ENCODE measurements around the gene DENND1C.

DENND1C gene

GRCh38 chr19:6478815-6479214 is 2.8 kb downstream of the DENND1C start:
- no peak for DNase-seq (ENCODE audit: low spot score)

- no peak for DNase-seq (ENCODE audit: low spot score)
Measured at GRCh38 chr19:6476896-6477431, 4.6 kb downstream of the DENND1C start.

GRCh38 chr19:6476155-6476895 is 5.3 kb downstream of the DENND1C start:
- peak; percentile 88 for DNase-seq (ENCODE audit: low spot score)

- DNase-seq (ENCODE audit: low spot score): no peak
Measured at GRCh38 chr19:6475321-6476108, 6.1 kb downstream of the DENND1C start.

- no peak for DNase-seq (ENCODE audit: low spot score)
Measured at GRCh38 chr19:6473647-6474046, 7.9 kb downstream of the DENND1C start.

GRCh38 chr19:6472713-6473112 is 8.9 kb downstream of the DENND1C start:
- DNase-seq (ENCODE audit: low spot score): no peak

GRCh38 chr19:6471076-6471475 is 10.5 kb downstream of the DENND1C start:
- DNase-seq (ENCODE audit: low spot score): no peak

GRCh38 chr19:6470173-6470572 is 11.4 kb downstream of the DENND1C start:
- DNase-seq (ENCODE audit: low spot score): no peak

- no peak for DNase-seq (ENCODE audit: low spot score)
Measured at GRCh38 chr19:6467384-6467783, 14.2 kb downstream of the DENND1C start.

GRCh38 chr19:6466526-6467248 is 14.9 kb downstream of the DENND1C start:
- no peak for DNase-seq (ENCODE audit: low spot score)

- no peak for DNase-seq (ENCODE audit: low spot score)
Measured at GRCh38 chr19:6465663-6466062, 15.9 kb downstream of the DENND1C start.

- DNase-seq (ENCODE audit: low spot score): peak; percentile 12
Measured at GRCh38 chr19:6465006-6465405, 16.6 kb downstream of the DENND1C start.

- no peak for DNase-seq (ENCODE audit: low spot score)
Measured at GRCh38 chr19:6464070-6464873, 17.3 kb downstream of the DENND1C start, which contains the start of gene CRB3. TSS of gene CRB3 (plus strand) at chr19:6464271. CDS start at chr19:6464702, 431 bp downstream.

- DNase-seq (ENCODE audit: low spot score): peak; percentile 98
Measured at GRCh38 chr19:6460099-6460884, 21.3 kb downstream of the DENND1C start.

- DNase-seq (ENCODE audit: low spot score): peak; percentile 91
Measured at GRCh38 chr19:6459262-6460098, 22.1 kb downstream of the DENND1C start, which contains the start of gene SLC25A23. TSS of gene SLC25A23 (minus strand) at chr19:6459792. CDS start at chr19:6459628, 164 bp downstream.

- DNase-seq (ENCODE audit: low spot score): peak; percentile 27
Measured at GRCh38 chr19:6458695-6459261, 22.8 kb downstream of the DENND1C start.

GRCh38 chr19:6457958-6458694 is 23.5 kb downstream of the DENND1C start:
- peak; percentile 47 for DNase-seq (ENCODE audit: low spot score)

GRCh38 chr19:6455924-6456323 is 25.7 kb downstream of the DENND1C start:
- DNase-seq (ENCODE audit: low spot score): no peak
